Smooth muscle cell (in vitro differentiated cells): ENCODE measurements around the gene EAPP. TPM values are rescaled to one million over a fixed set of nuclear protein-coding genes. Genes with fewer than 3 reads are reported as not detected.

Source experiments
- DNase-seq: peaks from one replicate; lab custom pipeline; 2025; ENCODE audit not compliant: unreplicated experiment; lab: John Stamatoyannopoulos, UW
- H2AFZ ChIP-seq: fragments of 200-600 bp; sonication (generic); 2 replicates; pipeline ENCODE4 v1.6.0; 2016; ENCODE audit warnings: antibody characterized with exemption, low read depth, mild to moderate bottlenecking
- H3F3A ChIP-seq: fragments of 200-600 bp; sonication (generic); 2 replicates; pipeline ENCODE4 v1.6.0; 2017; ENCODE audit warnings: antibody characterized with exemption, low read depth
- H3K27ac ChIP-seq: fragments of 200-600 bp; sonication (generic); 2 replicates; pipeline ENCODE4 v1.5.1; 2016; ENCODE audit warnings: low read depth, mild to moderate bottlenecking
- H3K27me3 ChIP-seq: fragments of 200-600 bp; sonication (generic); 2 replicates; pipeline ENCODE4 v1.6.1; 2016; ENCODE audit warnings: low read depth, mild to moderate bottlenecking
- H3K36me3 ChIP-seq: fragments of 200-600 bp; sonication (generic); 2 replicates; pipeline ENCODE4 v1.5.1; 2016; ENCODE audit warnings: low read depth
- H3K4me1 ChIP-seq: fragments of 200-600 bp; sonication (generic); 2 replicates; pipeline ENCODE4 v1.5.1; 2016; ENCODE audit warnings: low read depth
- H3K4me2 ChIP-seq: fragments of 200-600 bp; sonication (generic); 2 replicates; pipeline ENCODE4 v1.6.0; 2016; ENCODE audit warnings: mild to moderate bottlenecking
- H3K4me3 ChIP-seq: fragments of 200-600 bp; sonication (generic); 2 replicates; pipeline ENCODE4 v1.5.1; 2016; ENCODE audit warnings: mild to moderate bottlenecking
- H3K79me2 ChIP-seq: fragments of 200-600 bp; sonication (generic); 2 replicates; pipeline ENCODE4 v1.6.0; 2016; ENCODE audit warnings: low read depth, mild to moderate bottlenecking
- H3K9ac ChIP-seq: fragments of 200-600 bp; sonication (generic); 2 replicates; pipeline ENCODE4 v1.6.0; 2016; ENCODE audit warnings: low read depth
- H3K9me3 ChIP-seq: fragments of 200-600 bp; sonication (generic); replicated peaks from 2 replicates; pipeline ENCODE4 v1.5.1; 2016; ENCODE audit warnings: low read depth
- H4K20me1 ChIP-seq: fragments of 200-600 bp; sonication (generic); 2 replicates; pipeline ENCODE4 v1.6.0; 2016; ENCODE audit warnings: low read depth
- WGBS: methylation state at CpG from one replicate; pipeline ENCODE4 v1.1.7; 2016; ENCODE audit warnings: low lambda C conversion rate; 5-methylcytosine and 5-hydroxymethylcytosine counted together
- polyA plus RNA-seq: library from polyadenylated mRNA; unstranded; fragments of >200 nt; fragmentation: Nextera tagmentation; extraction: Ambion mirVana; gene quantifications from 2 replicates; pipeline ENCODE4 v1.2.1, GENCODE V29; 2016
- small RNA-seq: library from RNA; depleted of rRNA; stranded (forward); fragments of <200 nt; gene quantifications from one replicate; pipeline ENCODE3, GENCODE V24; 2014
- total RNA-seq: library from RNA; depleted of rRNA; stranded (reverse); fragments of >200 nt; gene quantifications from 2 replicates; pipeline ENCODE4 v1.2.3, GENCODE V29; 2014
- TF ChIP-seq, protein P1 (sequence below): fragments of 200-600 bp; sonication (generic); IDR thresholded peaks from 2 replicates; pipeline ENCODE4 v1.5.1; 2017; ENCODE audit warnings: borderline replicate concordance, mild to moderate bottlenecking, antibody characterized with exemption; ENCODE audit not compliant: insufficient read depth, poor library complexity, severe bottlenecking

EAPP gene
- total and polyA plus RNA-seq, 2 experiments from 2014 or later = 43.1 to 50.3 TPM

- Histone ChIP-seq H3F3A (no peaks in the 10 kb centered on the region), H3K4me1 (no peaks in the 10 kb centered on the region), H2AFZ (no peak overlapping the region), H3K9me3 (no peaks in the 10 kb centered on the region), H3K27me3 (no peaks in the 10 kb centered on the region), H3K4me3 (no peak overlapping the region), H3K79me2 (no peaks in the 10 kb centered on the region), H3K36me3 (no peaks in the 10 kb centered on the region), H3K4me2 (no peak overlapping the region), H4K20me1 (no peaks in the 10 kb centered on the region), H3K27ac (no peak overlapping the region), H3K9ac (no peak overlapping the region)
- no peak for DNase-seq
- WGBS = 93% methylated on average over 6 of the region's 6 CpGs
- TF ChIP-seq, protein P1, sequence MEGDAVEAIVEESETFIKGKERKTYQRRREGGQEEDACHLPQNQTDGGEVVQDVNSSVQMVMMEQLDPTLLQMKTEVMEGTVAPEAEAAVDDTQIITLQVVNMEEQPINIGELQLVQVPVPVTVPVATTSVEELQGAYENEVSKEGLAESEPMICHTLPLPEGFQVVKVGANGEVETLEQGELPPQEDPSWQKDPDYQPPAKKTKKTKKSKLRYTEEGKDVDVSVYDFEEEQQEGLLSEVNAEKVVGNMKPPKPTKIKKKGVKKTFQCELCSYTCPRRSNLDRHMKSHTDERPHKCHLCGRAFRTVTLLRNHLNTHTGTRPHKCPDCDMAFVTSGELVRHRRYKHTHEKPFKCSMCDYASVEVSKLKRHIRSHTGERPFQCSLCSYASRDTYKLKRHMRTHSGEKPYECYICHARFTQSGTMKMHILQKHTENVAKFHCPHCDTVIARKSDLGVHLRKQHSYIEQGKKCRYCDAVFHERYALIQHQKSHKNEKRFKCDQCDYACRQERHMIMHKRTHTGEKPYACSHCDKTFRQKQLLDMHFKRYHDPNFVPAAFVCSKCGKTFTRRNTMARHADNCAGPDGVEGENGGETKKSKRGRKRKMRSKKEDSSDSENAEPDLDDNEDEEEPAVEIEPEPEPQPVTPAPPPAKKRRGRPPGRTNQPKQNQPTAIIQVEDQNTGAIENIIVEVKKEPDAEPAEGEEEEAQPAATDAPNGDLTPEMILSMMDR = no peak
Observed at GRCh38 chr14:34472706-34473279, 66.7 kb downstream of the EAPP start.

DNA sequence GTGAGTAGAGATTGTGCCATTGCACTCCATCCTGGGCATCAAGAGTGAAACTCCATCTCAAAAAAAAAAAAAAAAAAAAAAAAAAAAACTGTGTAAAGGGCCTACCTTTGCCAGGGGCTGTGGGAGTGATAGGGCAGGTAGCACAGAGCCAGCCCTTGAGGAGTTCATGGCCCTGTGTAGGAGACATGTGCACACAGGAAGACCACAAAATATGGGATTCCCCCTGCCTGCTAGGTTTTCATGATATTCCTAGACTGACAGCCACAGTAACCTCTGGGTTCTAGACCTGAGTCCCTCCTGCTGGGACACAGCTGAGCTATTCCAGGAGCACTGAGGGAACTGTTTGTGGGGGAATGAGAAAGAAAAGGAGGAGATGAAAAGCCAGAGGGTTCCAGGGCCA, 69.2 kb downstream of the EAPP start:
- DNase-seq = no peak
- H3K9ac ChIP-seq = no peak overlapping the region
- H4K20me1 ChIP-seq = no peaks in the 10 kb centered on the region
- H3K9me3 ChIP-seq = no peaks in the 10 kb centered on the region
- TF ChIP-seq, protein P1 = no peak
- H3K4me2 ChIP-seq = no peak overlapping the region
- no peaks in the 10 kb centered on the region for H3F3A ChIP-seq
- no peaks in the 10 kb centered on the region for H3K79me2 ChIP-seq
- no peak overlapping the region for H3K27ac ChIP-seq
- no peaks in the 10 kb centered on the region for H3K27me3 ChIP-seq
- H3K4me1 ChIP-seq = no peaks in the 10 kb centered on the region
- H3K36me3 ChIP-seq = no peaks in the 10 kb centered on the region
- H3K4me3 ChIP-seq = no peak overlapping the region
- H2AFZ ChIP-seq = no peak overlapping the region

GRCh38 chr14:34466691-34467090, 72.8 kb downstream of the EAPP start:
- 96% methylated on average over 2 of the region's 2 CpGs for WGBS
- H3K4me3 ChIP-seq = no peak overlapping the region
- no peaks in the 10 kb centered on the region for H3K9me3 ChIP-seq
- H3K9ac ChIP-seq = no peak overlapping the region
- H3F3A ChIP-seq = no peaks in the 10 kb centered on the region
- no peak for DNase-seq
- no peaks in the 10 kb centered on the region for H3K27me3 ChIP-seq
- no peak overlapping the region for H2AFZ ChIP-seq
- H3K79me2 ChIP-seq = no peaks in the 10 kb centered on the region
- TF ChIP-seq, protein P1 = no peak
- no peak overlapping the region for H3K27ac ChIP-seq
- no peaks in the 10 kb centered on the region for H3K4me1 ChIP-seq
- H4K20me1 ChIP-seq = no peaks in the 10 kb centered on the region
- H3K4me2 ChIP-seq = no peak overlapping the region
- H3K36me3 ChIP-seq = no peaks in the 10 kb centered on the region

Small RNA genes within 50 kb of the gene (small RNA-seq; reads per million reads assigned to genes)
- not detected for gene RNU1-27P
- gene RNU1-28P = not detected

Other genes with a start within 250 kb of the EAPP start
- gene SPTSSA, start 77.5 kb downstream of the EAPP start, total RNA-seq = 23.7 and 28.8 TPM in 2 replicates
- 22.8 and 23.9 TPM in 2 replicates for gene SPTSSA, start 77.5 kb downstream of the EAPP start, polyA plus RNA-seq
- 192 and 210 TPM in 2 replicates for gene SNX6, start 90.4 kb upstream of the EAPP start, total RNA-seq
- 55.7 and 61.1 TPM in 2 replicates for gene SNX6, start 90.4 kb upstream of the EAPP start, polyA plus RNA-seq
- gene CFL2, start 174.9 kb upstream of the EAPP start, total RNA-seq = 64.5 and 71.9 TPM in 2 replicates
- gene CFL2, start 174.9 kb upstream of the EAPP start, polyA plus RNA-seq = 60.8 and 71.7 TPM in 2 replicates